Mesothelial cell of epicardium (in vitro differentiated cells): Measurements from ENCODE around the gene ABHD15. TPM values are rescaled to one million over a fixed set of nuclear protein-coding genes. Genes with fewer than 3 reads are reported as not detected.

Experiments used
- DNase-seq, 2 experiments: peaks; one replicate each; pipeline ENCODE4 v3.0.0; 2021; ENCODE audit warnings: low spot score in 2 of 2; ENCODE audit not compliant: unreplicated experiment in 2 of 2
- H3K27ac Mint-ChIP-seq: 2 replicates; pipeline ENCODE4 v1.8.0; 2021; ENCODE audit warnings: mixed read lengths
- H3K27me3 Mint-ChIP-seq: 2 replicates; pipeline ENCODE4 v1.8.0; 2021; ENCODE audit warnings: low read depth, mixed read lengths
- H3K36me3 Mint-ChIP-seq: 2 replicates; pipeline ENCODE4 v1.8.0; 2021; ENCODE audit warnings: mixed read lengths
- H3K4me1 Mint-ChIP-seq: 2 replicates; pipeline ENCODE4 v1.8.0; 2021; ENCODE audit warnings: mixed read lengths
- H3K4me3 Mint-ChIP-seq: 2 replicates; pipeline ENCODE4 v1.8.0; 2021; ENCODE audit warnings: mild to moderate bottlenecking, moderate library complexity, mixed read lengths
- H3K9me3 Mint-ChIP-seq: 2 replicates; pipeline ENCODE4 v1.8.0; 2021; ENCODE audit warnings: mixed read lengths
- CTCF ChIP-seq: fragments of 200-600 bp; sonication (generic); IDR thresholded peaks from one replicate; pipeline ENCODE4 v1.5.0; 2021; ENCODE audit warnings: antibody characterized with exemption; ENCODE audit not compliant: unreplicated experiment
- total RNA-seq: library from RNA; stranded (reverse); gene quantifications from 3 replicates; pipeline ENCODE4 v1.2.1, GENCODE V29; 2021

ABHD15 gene
- total RNA-seq, 1 donor from 2014 or later = 6.1 TPM

DNA sequence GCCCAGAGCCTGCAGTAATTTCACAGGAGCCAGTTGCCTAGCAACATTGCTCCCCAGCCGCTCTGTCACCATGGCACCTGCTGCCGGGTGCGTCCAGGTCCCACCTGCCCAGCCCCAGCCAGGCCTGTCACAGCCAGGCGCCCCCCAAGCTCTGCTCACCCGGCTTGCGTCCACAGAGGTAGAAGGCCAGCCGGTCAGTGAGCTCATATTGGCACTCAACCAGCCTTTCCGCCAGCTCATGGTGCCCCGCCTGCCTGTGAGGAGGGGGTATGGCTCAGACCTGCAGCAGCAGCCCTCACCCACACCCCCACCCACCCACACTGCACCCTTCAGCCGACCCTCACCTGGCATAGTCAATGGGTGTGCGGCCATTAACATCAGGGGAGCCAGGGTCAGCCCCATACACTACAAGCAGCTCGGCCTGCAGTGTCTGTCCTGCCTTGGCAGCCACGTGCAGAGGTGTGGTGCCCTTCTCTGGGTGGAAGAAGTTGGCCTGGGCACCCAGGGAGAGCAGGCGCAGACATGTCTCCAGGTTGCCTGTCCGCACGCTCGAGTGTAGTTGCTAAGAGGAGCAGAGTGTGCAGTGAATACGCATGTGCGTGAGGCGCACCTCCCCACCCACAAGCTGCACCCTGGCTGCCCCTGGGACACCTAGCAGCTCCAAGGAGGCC is 14.9 kb upstream of the ABHD15 start:
- Mint-ChIP-seq H3K9me3 (no peaks in the 10 kb centered on the region), H3K27me3 (no peaks in the 10 kb centered on the region), H3K36me3 (peaks cover 15% of the 10 kb centered on the region), H3K27ac (no peak overlapping the region), H3K4me3 (no peak overlapping the region), H3K4me1 (peaks cover 9% of the 10 kb centered on the region)
- DNase-seq = no peak
- TF ChIP-seq CTCF = no peak

DNA sequence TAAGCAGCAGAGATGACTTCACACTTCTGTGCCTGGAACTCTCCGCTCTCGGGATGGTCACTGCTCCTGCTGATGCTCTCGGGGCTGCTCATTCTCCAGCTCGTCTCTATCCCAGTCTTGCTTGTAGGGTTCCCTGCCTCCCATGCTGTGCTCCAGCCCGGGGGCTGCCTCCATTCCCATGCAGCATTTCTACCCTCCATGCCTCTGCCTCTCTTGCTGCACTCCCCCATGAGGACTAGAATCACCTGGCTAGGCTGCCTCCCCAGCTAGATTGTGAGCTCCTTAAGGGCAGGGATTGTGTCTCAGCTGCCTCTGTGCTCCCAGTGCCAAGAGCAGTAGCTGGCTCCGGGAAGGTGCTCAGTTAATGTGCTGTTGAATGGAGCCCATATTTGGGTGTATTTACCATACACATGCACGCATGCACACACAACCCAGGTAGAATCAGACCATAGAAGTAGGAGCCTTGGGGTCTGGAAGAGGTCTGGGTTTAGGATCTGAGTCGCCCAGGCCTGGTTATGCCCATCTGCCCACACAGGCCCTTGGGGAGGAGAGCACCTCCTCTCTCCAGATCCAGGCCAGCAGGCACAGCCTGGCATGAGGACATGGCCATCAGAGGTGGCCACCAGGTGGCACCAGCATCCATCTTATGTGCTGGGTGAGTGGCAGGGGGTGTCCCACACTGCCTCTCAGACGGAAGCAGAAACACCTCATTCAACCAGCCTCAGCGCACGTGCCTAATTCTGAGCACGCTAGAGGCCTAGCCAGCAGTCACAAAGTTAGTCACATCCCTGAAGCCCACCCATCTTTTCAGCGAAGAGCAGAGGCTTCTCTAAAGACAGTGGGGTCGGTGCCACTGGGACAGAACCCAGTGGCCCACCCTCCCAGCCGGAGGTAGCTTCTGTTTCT is 13.3 kb upstream of the ABHD15 start:
- Mint-ChIP-seq H3K9me3 (no peaks in the 10 kb centered on the region), H3K27ac (peak overlapping the region; percentile 92), H3K4me3 (no peak overlapping the region), H3K4me1 (peaks cover 9% of the 10 kb centered on the region), H3K27me3 (no peaks in the 10 kb centered on the region), H3K36me3 (peaks cover 18% of the 10 kb centered on the region)
- TF ChIP-seq CTCF = peak; percentile 73
- DNase-seq = peak in 1 of 2 experiments; percentile 75

- DNase-seq = no peak
- Mint-ChIP-seq H3K27me3 (no peaks in the 10 kb centered on the region), H3K27ac (no peak overlapping the region), H3K4me1 (peaks cover 1% of the 10 kb centered on the region), H3K36me3 (peaks cover 18% of the 10 kb centered on the region), H3K9me3 (no peaks in the 10 kb centered on the region), H3K4me3 (no peak overlapping the region)
- TF ChIP-seq CTCF = no peak
These were observed 12.0 kb upstream of the ABHD15 start for GRCh38 chr17:29578626-29579485.

DNA sequence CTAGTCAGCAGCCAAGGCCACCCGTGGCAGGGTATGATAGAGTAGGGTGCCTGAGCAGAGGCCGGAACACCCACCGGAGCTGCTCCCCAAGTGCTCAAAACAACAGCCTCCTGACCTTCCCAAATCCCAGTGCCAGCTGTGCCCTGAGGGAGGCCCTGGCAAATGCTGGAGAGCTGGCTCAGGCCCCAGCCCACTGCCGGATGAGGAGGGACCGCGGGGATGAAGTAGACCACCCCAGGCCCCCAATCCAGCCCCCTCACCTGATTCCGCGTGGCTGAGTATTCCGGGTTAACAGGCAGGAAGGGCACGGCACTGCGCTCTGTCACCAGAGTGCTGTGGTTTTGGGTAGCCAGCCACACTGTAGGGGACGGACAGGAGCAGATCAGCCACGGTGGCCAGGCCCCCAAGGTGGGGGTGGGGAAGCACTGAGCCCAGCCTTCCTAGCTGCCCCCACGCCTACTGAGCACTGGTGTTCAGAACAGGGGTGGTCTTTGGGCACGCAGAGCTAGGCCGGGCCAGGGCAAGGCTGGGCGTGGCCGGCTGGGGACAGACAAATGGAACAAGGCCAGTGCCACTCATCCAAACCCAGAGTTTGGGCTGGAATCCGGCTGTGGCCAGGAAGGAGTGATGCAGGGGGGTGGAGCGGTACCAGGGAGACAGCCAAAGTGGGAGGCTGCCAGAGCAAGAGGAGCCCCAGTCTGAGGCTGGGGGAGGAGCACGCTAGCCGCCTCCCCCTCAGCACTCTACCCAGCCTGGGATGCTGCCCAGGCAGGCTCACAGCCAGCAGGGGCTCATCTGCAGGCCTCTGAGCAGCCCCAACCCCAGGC is 10.8 kb upstream of the ABHD15 start:
- no peak overlapping the region for H3K27ac Mint-ChIP-seq
- H3K27me3 Mint-ChIP-seq = no peaks in the 10 kb centered on the region
- peaks cover 8% of the 10 kb centered on the region for H3K4me1 Mint-ChIP-seq
- H3K4me3 Mint-ChIP-seq = no peak overlapping the region
- no peak for TF ChIP-seq CTCF
- H3K9me3 Mint-ChIP-seq = no peaks in the 10 kb centered on the region
- H3K36me3 Mint-ChIP-seq = peaks cover 14% of the 10 kb centered on the region
- no peak for DNase-seq

- H3K9me3 Mint-ChIP-seq = no peaks in the 10 kb centered on the region
- H3K36me3 Mint-ChIP-seq = peaks cover 11% of the 10 kb centered on the region
- H3K27me3 Mint-ChIP-seq = no peaks in the 10 kb centered on the region
- H3K27ac Mint-ChIP-seq = no peak overlapping the region
- no peak for DNase-seq
- TF ChIP-seq CTCF = no peak
- no peak overlapping the region for H3K4me3 Mint-ChIP-seq
- H3K4me1 Mint-ChIP-seq = peaks cover 8% of the 10 kb centered on the region
These were observed 10.1 kb upstream of the ABHD15 start for GRCh38 chr17:29577001-29577370.
